ENCODE data around the gene SRRM5. TPM values are rescaled to one million over a fixed set of nuclear protein-coding genes. Genes with fewer than 3 reads are reported as not detected.

The SRRM5 gene
- total and polyA plus RNA-seq, 2 experiments from 2014 or later: 0.08 TPM; not detected in 1

DNA sequence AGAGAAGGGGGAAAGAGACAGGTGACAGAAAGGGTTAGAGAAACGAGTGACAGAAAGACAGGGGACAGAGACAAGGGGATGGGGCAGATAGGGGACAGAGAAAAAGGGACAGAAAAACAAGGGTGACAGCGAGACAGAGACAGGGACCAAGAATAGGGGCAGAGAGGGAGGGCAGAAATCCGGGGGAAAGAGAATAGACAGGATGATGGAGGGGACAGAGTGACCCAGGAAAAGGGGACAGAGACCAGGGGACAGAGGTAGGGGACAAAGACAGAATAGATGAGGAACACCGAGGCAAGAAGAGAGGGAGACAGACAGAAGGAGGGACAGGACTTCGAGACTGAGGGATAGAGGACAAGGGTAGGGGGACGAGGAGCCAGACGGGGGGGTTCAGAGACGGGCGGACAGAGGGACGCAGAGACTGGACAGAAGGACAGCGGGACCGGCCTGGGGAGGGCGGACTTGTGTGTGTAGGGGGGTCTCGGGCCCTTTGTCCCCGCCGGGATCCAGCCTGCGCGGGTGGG is 27.2 kb downstream of the SRRM5 start:
- Mint-ChIP-seq H3K9me3 (peaks cover 6% of the 10 kb centered on the region; the same call in 2 of the 3 replicates), H3K36me3 (ENCODE audit: low read depth) (peaks cover 13% of the 10 kb centered on the region; the same call in 2 of the 3 replicates), H3K27ac (no peak overlapping the region), H3K4me1 (peaks cover 33% of the 10 kb centered on the region), H3K27me3 (ENCODE audit: insufficient read depth, low read depth, poor library complexity) (peaks cover 59% of the 10 kb centered on the region), H3K4me3 (peak overlapping the region; percentile 84)
- Histone ChIP-seq H2AFZ (no peak overlapping the region), H4K20me1 (replicated peaks; ENCODE audit: insufficient read depth) (peaks cover 4% of the 10 kb centered on the region; the same call in 1 of the 2 replicates), H3K4me3 (peak overlapping the region; percentile 64), H3K4me1 (ENCODE audit: insufficient read depth) (peaks cover 31% of the 10 kb centered on the region), H3K9me2 (ENCODE audit: insufficient read depth) (no peaks in the 10 kb centered on the region), H3K27ac (ENCODE audit: low read depth) (no peak overlapping the region), H3F3A (replicated peaks; ENCODE audit: low read depth) (0 out of 2 replicates have a peak, but pooled peaks cover 3% of the 10 kb centered on the region), H3K79me2 (replicated peaks; ENCODE audit: insufficient read depth) (no peaks in the 10 kb centered on the region), H3K4me2 (peak overlapping the region; percentile 83), H3K27me3 (ENCODE audit: insufficient read depth) (peaks cover 52% of the 10 kb centered on the region), H3K36me3 (ENCODE audit: insufficient read depth) (no peaks in the 10 kb centered on the region)
- DNase-seq (ENCODE audit: low spot score) (no peak), ATAC-seq (no peak)
- TF ChIP-seq ZNF114 (CRISPR knock-in tag; IDR thresholded peaks at IDR 0.05) (no peak), EZH2phosphoT487 (IDR thresholded peaks at IDR 0.05; ENCODE audit: unreplicated experiment) (no peak), STAT1 (IDR thresholded peaks at IDR 0.05; ENCODE audit: unreplicated experiment) (no peak), JUNB (IDR thresholded peaks at IDR 0.05; ENCODE audit: unreplicated experiment) (no peak), EZH2 (IDR thresholded peaks at IDR 0.05; ENCODE audit: low read depth, unreplicated experiment) (no peak), POLR2AphosphoS5 (IDR thresholded peaks at IDR 0.05; ENCODE audit: low read depth) (no peak), CREB1 (CRISPR knock-in tag; IDR thresholded peaks at IDR 0.05; ENCODE audit: low read depth) (no peak), NANOG (IDR thresholded peaks at IDR 0.05; ENCODE audit: borderline replicate concordance) (no peak)
- TF ChIP-seq, protein P1, sequence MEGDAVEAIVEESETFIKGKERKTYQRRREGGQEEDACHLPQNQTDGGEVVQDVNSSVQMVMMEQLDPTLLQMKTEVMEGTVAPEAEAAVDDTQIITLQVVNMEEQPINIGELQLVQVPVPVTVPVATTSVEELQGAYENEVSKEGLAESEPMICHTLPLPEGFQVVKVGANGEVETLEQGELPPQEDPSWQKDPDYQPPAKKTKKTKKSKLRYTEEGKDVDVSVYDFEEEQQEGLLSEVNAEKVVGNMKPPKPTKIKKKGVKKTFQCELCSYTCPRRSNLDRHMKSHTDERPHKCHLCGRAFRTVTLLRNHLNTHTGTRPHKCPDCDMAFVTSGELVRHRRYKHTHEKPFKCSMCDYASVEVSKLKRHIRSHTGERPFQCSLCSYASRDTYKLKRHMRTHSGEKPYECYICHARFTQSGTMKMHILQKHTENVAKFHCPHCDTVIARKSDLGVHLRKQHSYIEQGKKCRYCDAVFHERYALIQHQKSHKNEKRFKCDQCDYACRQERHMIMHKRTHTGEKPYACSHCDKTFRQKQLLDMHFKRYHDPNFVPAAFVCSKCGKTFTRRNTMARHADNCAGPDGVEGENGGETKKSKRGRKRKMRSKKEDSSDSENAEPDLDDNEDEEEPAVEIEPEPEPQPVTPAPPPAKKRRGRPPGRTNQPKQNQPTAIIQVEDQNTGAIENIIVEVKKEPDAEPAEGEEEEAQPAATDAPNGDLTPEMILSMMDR (conservative IDR thresholded peaks at IDR 0.05; ENCODE audit: low read depth in 2 of 2): no peak
- TF ChIP-seq, protein P2, sequence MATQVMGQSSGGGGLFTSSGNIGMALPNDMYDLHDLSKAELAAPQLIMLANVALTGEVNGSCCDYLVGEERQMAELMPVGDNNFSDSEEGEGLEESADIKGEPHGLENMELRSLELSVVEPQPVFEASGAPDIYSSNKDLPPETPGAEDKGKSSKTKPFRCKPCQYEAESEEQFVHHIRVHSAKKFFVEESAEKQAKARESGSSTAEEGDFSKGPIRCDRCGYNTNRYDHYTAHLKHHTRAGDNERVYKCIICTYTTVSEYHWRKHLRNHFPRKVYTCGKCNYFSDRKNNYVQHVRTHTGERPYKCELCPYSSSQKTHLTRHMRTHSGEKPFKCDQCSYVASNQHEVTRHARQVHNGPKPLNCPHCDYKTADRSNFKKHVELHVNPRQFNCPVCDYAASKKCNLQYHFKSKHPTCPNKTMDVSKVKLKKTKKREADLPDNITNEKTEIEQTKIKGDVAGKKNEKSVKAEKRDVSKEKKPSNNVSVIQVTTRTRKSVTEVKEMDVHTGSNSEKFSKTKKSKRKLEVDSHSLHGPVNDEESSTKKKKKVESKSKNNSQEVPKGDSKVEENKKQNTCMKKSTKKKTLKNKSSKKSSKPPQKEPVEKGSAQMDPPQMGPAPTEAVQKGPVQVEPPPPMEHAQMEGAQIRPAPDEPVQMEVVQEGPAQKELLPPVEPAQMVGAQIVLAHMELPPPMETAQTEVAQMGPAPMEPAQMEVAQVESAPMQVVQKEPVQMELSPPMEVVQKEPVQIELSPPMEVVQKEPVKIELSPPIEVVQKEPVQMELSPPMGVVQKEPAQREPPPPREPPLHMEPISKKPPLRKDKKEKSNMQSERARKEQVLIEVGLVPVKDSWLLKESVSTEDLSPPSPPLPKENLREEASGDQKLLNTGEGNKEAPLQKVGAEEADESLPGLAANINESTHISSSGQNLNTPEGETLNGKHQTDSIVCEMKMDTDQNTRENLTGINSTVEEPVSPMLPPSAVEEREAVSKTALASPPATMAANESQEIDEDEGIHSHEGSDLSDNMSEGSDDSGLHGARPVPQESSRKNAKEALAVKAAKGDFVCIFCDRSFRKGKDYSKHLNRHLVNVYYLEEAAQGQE (IDR thresholded peaks at IDR 0.05; ENCODE audit: unreplicated experiment): no peak
- TF ChIP-seq, protein P3, sequence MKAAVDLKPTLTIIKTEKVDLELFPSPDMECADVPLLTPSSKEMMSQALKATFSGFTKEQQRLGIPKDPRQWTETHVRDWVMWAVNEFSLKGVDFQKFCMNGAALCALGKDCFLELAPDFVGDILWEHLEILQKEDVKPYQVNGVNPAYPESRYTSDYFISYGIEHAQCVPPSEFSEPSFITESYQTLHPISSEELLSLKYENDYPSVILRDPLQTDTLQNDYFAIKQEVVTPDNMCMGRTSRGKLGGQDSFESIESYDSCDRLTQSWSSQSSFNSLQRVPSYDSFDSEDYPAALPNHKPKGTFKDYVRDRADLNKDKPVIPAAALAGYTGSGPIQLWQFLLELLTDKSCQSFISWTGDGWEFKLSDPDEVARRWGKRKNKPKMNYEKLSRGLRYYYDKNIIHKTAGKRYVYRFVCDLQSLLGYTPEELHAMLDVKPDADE (IDR thresholded peaks at IDR 0.05): no peak
- TF ChIP-seq, protein P4, sequence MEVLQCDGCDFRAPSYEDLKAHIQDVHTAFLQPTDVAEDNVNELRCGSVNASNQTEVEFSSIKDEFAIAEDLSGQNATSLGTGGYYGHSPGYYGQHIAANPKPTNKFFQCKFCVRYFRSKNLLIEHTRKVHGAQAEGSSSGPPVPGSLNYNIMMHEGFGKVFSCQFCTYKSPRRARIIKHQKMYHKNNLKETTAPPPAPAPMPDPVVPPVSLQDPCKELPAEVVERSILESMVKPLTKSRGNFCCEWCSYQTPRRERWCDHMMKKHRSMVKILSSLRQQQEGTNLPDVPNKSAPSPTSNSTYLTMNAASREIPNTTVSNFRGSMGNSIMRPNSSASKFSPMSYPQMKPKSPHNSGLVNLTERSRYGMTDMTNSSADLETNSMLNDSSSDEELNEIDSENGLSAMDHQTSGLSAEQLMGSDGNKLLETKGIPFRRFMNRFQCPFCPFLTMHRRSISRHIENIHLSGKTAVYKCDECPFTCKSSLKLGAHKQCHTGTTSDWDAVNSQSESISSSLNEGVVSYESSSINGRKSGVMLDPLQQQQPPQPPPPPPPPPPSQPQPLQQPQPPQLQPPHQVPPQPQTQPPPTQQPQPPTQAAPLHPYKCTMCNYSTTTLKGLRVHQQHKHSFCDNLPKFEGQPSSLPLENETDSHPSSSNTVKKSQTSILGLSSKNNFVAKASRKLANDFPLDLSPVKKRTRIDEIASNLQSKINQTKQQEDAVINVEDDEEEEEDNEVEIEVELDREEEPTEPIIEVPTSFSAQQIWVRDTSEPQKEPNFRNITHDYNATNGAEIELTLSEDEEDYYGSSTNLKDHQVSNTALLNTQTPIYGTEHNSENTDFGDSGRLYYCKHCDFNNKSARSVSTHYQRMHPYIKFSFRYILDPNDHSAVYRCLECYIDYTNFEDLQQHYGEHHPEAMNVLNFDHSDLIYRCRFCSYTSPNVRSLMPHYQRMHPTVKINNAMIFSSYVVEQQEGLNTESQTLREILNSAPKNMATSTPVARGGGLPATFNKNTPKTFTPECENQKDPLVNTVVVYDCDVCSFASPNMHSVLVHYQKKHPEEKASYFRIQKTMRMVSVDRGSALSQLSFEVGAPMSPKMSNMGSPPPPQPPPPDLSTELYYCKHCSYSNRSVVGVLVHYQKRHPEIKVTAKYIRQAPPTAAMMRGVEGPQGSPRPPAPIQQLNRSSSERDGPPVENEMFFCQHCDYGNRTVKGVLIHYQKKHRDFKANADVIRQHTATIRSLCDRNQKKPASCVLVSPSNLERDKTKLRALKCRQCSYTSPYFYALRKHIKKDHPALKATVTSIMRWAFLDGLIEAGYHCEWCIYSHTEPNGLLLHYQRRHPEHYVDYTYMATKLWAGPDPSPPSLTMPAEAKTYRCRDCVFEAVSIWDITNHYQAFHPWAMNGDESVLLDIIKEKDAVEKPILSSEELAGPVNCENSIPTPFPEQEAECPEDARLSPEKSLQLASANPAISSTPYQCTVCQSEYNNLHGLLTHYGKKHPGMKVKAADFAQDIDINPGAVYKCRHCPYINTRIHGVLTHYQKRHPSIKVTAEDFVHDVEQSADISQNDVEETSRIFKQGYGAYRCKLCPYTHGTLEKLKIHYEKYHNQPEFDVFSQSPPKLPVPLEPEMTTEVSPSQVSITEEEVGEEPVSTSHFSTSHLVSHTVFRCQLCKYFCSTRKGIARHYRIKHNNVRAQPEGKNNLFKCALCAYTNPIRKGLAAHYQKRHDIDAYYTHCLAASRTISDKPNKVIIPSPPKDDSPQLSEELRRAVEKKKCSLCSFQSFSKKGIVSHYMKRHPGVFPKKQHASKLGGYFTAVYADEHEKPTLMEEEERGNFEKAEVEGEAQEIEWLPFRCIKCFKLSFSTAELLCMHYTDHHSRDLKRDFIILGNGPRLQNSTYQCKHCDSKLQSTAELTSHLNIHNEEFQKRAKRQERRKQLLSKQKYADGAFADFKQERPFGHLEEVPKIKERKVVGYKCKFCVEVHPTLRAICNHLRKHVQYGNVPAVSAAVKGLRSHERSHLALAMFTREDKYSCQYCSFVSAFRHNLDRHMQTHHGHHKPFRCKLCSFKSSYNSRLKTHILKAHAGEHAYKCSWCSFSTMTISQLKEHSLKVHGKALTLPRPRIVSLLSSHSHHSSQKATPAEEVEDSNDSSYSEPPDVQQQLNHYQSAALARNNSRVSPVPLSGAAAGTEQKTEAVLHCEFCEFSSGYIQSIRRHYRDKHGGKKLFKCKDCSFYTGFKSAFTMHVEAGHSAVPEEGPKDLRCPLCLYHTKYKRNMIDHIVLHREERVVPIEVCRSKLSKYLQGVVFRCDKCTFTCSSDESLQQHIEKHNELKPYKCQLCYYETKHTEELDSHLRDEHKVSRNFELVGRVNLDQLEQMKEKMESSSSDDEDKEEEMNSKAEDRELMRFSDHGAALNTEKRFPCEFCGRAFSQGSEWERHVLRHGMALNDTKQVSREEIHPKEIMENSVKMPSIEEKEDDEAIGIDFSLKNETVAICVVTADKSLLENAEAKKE (CRISPR knock-in tag; IDR thresholded peaks at IDR 0.05): no peak
